Panc1 (cell line): ENCODE data around the gene LY6G6D.

ENCODE experiments used
- CTCF ChIP-seq: fragments of 450-650 bp; IDR thresholded peaks from 2 replicates; pipeline ENCODE4 v1.5.1; 2017; ENCODE audit warnings: mild to moderate bottlenecking
- POLR2AphosphoS5 ChIP-seq: IDR thresholded peaks from 2 replicates; pipeline ENCODE4 v1.6.1; 2012; ENCODE audit warnings: mild to moderate bottlenecking, low read depth, low read length, moderate library complexity
- SIN3A ChIP-seq: IDR thresholded peaks from 2 replicates; pipeline ENCODE4 v1.6.1; 2012; ENCODE audit warnings: low read depth, mild to moderate bottlenecking, low read length, moderate library complexity, borderline replicate concordance; ENCODE audit not compliant: insufficient read depth
- TF ChIP-seq, protein P1 (sequence below), 2 experiments: IDR thresholded peaks; 2 replicates each; pipeline ENCODE4 v1.6.1; 2011 to 2012; ENCODE audit warnings: low read depth in 2 of 2, control low read depth in 1 of 2, low read length in 1 of 2, mild to moderate bottlenecking in 1 of 2, moderate library complexity in 1 of 2; ENCODE audit not compliant: insufficient read depth in 1 of 2

DNA sequence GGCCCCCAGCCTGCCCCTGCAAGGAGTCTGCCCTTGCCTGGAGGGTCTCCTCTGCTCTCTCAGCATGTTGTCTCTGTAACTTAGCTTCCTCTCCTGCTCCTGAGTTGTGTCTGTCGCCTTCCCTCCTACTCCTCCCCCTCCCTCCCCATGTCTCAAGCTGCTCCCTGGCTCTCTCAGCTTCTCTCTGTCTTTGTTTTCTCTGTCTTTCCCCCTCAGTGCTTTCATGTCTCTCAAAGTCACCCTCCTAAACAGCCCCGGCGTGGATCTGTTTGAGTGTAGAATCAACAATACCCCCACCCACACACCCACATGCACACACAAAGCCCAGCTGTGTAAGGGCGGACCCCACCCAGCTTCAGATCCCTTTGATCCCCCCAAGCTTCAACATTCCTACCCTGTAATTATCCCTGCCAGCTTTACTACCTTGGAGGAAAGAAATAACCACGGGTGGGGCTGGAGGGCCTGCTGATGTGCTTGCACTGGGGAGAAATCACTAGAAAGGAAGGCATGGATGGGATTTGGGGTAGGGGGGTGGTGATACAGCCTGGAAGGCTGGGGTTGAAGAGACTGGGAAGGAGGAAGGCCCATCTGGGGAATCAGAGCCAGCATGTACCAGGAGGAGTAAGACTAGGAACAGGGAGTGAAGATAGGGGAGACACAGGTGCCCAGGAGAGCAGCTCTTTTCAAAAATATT lies 1.0 kb upstream of the LY6G6D start:
- TF ChIP-seq CTCF (no peak), SIN3A (no peak), POLR2AphosphoS5 (no peak)
- TF ChIP-seq, protein P1, sequence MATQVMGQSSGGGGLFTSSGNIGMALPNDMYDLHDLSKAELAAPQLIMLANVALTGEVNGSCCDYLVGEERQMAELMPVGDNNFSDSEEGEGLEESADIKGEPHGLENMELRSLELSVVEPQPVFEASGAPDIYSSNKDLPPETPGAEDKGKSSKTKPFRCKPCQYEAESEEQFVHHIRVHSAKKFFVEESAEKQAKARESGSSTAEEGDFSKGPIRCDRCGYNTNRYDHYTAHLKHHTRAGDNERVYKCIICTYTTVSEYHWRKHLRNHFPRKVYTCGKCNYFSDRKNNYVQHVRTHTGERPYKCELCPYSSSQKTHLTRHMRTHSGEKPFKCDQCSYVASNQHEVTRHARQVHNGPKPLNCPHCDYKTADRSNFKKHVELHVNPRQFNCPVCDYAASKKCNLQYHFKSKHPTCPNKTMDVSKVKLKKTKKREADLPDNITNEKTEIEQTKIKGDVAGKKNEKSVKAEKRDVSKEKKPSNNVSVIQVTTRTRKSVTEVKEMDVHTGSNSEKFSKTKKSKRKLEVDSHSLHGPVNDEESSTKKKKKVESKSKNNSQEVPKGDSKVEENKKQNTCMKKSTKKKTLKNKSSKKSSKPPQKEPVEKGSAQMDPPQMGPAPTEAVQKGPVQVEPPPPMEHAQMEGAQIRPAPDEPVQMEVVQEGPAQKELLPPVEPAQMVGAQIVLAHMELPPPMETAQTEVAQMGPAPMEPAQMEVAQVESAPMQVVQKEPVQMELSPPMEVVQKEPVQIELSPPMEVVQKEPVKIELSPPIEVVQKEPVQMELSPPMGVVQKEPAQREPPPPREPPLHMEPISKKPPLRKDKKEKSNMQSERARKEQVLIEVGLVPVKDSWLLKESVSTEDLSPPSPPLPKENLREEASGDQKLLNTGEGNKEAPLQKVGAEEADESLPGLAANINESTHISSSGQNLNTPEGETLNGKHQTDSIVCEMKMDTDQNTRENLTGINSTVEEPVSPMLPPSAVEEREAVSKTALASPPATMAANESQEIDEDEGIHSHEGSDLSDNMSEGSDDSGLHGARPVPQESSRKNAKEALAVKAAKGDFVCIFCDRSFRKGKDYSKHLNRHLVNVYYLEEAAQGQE (IDR thresholded peaks at IDR 0.05; ENCODE audit: insufficient read depth in 1 of 2, low read depth in 2 of 2, low read length in 1 of 2) = no peak
